ENCODE data around the gene GLRA3.
"Not testable (repeated sequence)": the region's sequence is repeated elsewhere in the genome, so short reads cannot be mapped to it uniquely, and the experiment has no call there.

Gene GLRA3

GRCh38 chr4:174810834-174811233, 18.2 kb downstream of the GLRA3 start:
- DNase-seq (ENCODE audit: low read depth): no peak

- no peak for DNase-seq (ENCODE audit: low read depth)
These were observed 20.2 kb downstream of the GLRA3 start for GRCh38 chr4:174808836-174809235.

- no peak for DNase-seq (ENCODE audit: low read depth)
These were observed 20.9 kb downstream of the GLRA3 start for GRCh38 chr4:174808119-174808518.

- DNase-seq (ENCODE audit: low read depth): no peak
These were observed 23.3 kb downstream of the GLRA3 start for GRCh38 chr4:174805746-174806145.

- DNase-seq (ENCODE audit: low read depth): no peak
These were observed 34.4 kb downstream of the GLRA3 start for GRCh38 chr4:174794543-174795094.

GRCh38 chr4:174789657-174790056, 39.4 kb downstream of the GLRA3 start:
- no peak for DNase-seq (ENCODE audit: low read depth)

- DNase-seq (ENCODE audit: low read depth): not testable (repeated sequence)
These were observed 50.6 kb downstream of the GLRA3 start for GRCh38 chr4:174778274-174778986.

- DNase-seq (ENCODE audit: low read depth): no peak
These were observed 53.7 kb downstream of the GLRA3 start for GRCh38 chr4:174775366-174775765.

GRCh38 chr4:174764105-174764729, 64.8 kb downstream of the GLRA3 start:
- no peak for DNase-seq (ENCODE audit: low read depth)

- DNase-seq (ENCODE audit: low read depth): no peak
These were observed 65.5 kb downstream of the GLRA3 start for GRCh38 chr4:174763454-174764104.

GRCh38 chr4:174761451-174761850, 67.6 kb downstream of the GLRA3 start:
- no peak for DNase-seq (ENCODE audit: low read depth)

GRCh38 chr4:174757736-174758135, 71.3 kb downstream of the GLRA3 start:
- no peak for DNase-seq (ENCODE audit: low read depth)

GRCh38 chr4:174753021-174753420, 76.0 kb downstream of the GLRA3 start:
- no peak for DNase-seq (ENCODE audit: low read depth)

- DNase-seq (ENCODE audit: low read depth): no peak
These were observed 77.0 kb downstream of the GLRA3 start for GRCh38 chr4:174752026-174752425.

- no peak for DNase-seq (ENCODE audit: low read depth)
These were observed 80.0 kb downstream of the GLRA3 start for GRCh38 chr4:174749091-174749490.

GRCh38 chr4:174746710-174747109, 82.3 kb downstream of the GLRA3 start:
- no peak for DNase-seq (ENCODE audit: low read depth)

GRCh38 chr4:174742561-174742960, 86.5 kb downstream of the GLRA3 start:
- no peak for DNase-seq (ENCODE audit: low read depth)

- no peak for DNase-seq (ENCODE audit: low read depth)
These were observed 89.5 kb downstream of the GLRA3 start for GRCh38 chr4:174739576-174739975.

GRCh38 chr4:174734181-174734580, 94.9 kb downstream of the GLRA3 start:
- no peak for DNase-seq (ENCODE audit: low read depth)

- DNase-seq (ENCODE audit: low read depth): no peak
These were observed 111.2 kb downstream of the GLRA3 start for GRCh38 chr4:174717828-174718227.

- DNase-seq (ENCODE audit: low read depth): no peak
These were observed 111.9 kb downstream of the GLRA3 start for GRCh38 chr4:174716986-174717770.

All from activated gamma-delta T cell treated with anti-CD3 and anti-CD28 coated beads, Interleukin-2, amount 50 U/mL, for 16 hours (primary cell).